SKM-1 (cell line): ENCODE data around the gene PELO.

Experiments
- DNase-seq: peaks from one replicate; lab custom pipeline; 2025; ENCODE audit not compliant: unreplicated experiment; lab: John Stamatoyannopoulos, UW

The PELO gene

DNA sequence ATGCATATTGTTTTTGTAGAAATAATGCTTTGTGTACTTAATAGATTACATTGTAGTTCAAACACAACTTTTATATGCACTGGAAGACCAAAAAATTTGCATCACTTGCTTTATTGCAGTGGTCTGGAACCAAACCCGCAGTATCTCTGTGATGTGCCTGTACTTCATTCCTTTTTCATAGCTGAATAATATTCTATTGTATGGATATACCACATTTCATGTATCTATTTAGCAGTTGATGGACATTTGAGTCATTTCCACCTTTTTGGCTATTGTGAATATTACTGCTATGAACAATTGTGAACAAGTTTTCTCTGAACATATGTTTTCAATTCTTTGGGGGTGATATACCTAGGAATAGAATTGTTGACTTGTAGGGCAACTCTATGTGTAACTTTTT, 40.1 kb downstream of the PELO start:
- no peak for DNase-seq

DNA sequence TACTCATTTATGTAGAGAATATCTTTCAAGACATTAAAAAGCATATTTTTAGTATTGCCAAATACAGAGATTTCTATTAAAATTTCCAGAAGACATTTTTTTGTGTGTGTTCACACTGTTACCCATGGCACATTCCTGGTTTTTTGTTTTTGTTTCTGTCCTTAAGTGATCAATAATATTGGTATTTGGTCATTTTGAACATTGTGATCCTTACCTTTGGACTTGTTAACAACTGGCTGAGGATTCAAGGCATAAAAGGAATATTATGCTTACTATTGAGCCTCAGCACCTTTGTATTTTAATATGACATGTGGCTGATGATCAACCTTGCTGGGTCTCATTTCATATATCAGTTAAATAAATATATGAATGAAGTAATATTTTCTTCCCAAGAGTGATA, 41.9 kb downstream of the PELO start:
- no peak for DNase-seq

DNA sequence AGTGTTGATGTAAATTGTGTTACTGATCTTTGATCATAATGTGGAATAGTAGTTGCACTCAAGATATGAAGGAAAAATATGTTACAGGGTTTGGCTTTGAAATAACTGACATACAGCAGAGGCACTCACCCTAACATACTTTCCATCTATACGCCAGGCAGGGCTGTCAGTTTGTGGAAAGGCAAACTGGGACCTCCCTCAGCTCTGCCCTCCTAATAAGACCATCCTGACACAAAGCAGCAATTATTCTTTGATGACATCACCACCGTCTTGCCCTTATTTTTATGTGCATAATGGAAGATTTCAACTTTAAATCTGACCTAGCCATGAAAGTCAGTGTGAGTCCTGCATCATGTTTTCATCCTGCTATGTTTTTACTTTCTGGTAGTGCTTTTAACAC, 42.9 kb downstream of the PELO start:
- no peak for DNase-seq

DNA sequence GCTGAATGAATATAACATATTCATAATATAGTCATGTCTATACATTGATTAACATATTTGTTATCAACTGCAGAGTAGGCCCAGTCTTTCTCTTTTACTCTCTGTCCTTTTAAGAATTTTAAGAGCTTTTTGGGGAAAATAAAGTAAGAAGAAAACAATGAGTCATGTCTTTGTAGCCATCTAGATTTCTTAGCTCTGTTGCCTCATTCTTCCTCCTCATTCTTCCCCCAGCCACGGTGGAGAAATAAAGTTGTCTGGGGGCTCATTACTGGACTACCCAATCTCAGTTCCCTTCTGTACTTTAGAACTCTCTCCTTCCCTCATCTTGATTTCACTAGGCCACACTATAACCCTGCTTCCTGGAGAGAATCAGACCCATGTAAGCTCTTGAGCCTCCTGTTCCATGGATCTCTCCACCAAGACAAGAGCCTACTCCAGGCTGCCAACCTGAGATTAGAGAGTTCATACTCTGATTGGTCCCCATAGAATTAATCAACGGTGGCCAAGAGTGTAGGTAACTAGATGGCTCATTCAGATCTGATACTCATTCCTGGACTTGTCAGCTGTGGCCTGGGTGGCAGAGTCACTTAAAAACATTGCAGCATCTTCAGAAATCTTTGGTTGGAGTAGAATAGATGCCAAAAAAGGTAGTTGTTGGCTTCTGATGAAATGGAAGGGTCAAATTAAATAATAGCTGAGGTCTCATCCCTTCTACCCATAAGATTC, 44.2 kb downstream of the PELO start:
- no peak for DNase-seq

DNA sequence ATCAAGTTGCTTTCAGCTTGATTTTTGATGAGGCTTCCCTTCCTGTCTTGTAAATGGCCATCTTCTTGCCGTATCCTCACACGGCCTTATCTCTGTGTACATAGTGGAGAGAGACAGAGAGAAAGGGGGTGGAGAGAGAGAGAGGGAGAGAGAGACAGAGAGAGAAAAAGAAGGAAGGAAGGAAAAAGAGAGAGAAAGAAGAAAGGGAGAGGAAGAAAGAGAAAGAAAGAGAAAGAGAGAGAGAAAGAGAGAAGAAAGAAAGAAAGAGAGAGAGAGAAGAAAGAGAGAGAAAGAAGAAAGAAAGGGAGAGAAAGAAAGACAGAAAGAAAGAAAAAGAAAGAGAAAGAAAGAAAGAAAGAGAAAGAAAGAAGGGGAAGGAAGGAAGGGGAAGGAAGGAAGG, 46.6 kb downstream of the PELO start:
- no peak for DNase-seq

DNA sequence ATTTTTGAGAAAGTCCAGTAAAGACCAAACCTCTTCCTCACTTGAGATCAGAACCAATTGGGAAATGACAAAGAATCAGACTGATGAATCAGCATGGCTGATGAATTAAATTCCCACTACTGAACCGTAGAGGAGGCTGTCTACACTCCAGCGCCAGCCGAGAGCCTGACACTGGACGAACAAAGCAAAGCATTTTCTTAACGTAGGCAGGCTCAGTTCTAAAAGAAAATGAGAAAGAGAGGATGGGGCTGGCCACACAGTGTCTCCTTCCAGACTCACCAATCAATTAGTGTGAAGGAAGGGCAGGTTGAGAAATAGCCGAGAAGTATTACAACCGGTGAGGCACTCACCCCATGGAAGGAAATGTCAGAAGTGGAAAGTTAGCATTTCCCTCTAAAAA, 49.4 kb downstream of the PELO start:
- DNase-seq, result no peak
